ENCODE data around the gene SLC25A21. TPM values are rescaled to one million over a fixed set of nuclear protein-coding genes. Genes with fewer than 3 reads are reported as not detected.
"Not testable (repeated sequence)": the region's sequence is repeated elsewhere in the genome, so short reads cannot be mapped to it uniquely, and the experiment has no call there.

Gene SLC25A21
- polyA plus RNA-seq, 6 donors from 2014 or later: not detected

DNA sequence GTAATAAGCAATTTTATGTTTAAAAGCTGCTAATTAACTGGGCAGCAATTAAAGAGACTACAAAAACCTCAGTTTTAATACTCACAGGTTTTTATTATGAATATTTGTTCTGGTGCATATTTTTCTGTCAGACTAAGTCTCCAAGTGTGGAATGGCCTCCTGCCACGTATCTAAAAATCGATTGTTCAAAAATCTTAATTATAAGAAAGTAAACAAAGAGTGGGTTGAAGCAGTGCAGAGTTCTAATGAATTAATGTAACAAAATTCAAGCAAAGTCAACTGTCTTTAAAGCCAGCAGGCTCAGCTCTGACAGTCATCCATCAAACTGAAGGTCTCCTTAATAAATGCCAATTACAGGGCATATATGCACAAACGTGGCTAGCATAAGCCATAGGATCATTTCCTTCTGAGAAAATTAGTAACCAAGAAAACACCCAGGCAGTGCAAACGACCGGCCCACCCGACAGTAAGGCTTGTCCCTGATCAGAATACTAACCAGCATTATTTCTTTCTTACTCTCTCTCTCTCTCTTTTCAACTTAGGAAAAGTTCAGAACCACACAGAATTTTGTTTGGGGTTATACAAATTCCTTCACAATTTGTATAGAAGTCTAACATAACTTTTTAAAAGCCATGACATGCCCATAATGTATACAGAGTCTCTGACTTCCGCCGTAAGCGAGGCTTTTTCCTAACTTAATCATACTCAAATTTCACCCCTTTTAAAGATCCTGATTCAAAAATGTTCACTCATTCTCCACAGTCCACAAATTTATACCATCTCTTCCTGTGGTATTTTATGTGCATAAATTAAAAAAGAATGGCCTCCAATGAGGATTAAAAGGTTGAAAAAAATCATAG, 83.8 kb downstream of the SLC25A21 start:
- no peak overlapping the region for H3K27ac Mint-ChIP-seq
- peaks cover 0 to 5% (median 0%) of the 10 kb centered on the region in 7 donors for H3K9me3 Mint-ChIP-seq
- no peaks in the 10 kb centered on the region for H3K4me1 Mint-ChIP-seq
- no peak for ATAC-seq (ENCODE audit: low read depth in 2 of 2)
- no peak for DNase-seq
- H3K4me3 Mint-ChIP-seq: no peak overlapping the region
- H3K36me3 Mint-ChIP-seq: no peaks in the 10 kb centered on the region
- H3K27me3 Mint-ChIP-seq: no peaks in the 10 kb centered on the region

DNA sequence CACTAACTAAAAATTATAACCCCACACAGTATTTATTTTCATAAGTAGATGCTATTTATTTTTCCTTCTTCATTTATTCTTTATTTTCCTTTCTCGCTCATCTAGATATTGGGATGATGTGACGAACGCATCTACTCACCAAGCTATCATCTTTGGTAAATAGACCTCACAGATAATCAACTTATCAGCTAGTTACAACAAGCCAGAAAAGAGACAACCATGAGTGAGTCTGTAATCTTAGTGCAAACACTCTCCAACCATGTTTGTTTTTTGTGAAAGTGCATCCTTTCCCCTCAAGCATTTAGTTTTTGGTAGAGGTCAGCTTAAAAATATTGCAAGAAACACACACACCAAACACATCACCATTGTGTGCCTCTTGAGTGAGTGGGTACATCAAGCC, 84.9 kb downstream of the SLC25A21 start:
- DNase-seq (no peak), ATAC-seq (ENCODE audit: low read depth in 2 of 2) (no peak)
- H3K27ac Mint-ChIP-seq: no peak overlapping the region
- H3K36me3 Mint-ChIP-seq: no peaks in the 10 kb centered on the region
- no peak overlapping the region for H3K4me3 Mint-ChIP-seq
- H3K27me3 Mint-ChIP-seq: no peaks in the 10 kb centered on the region
- no peaks in the 10 kb centered on the region for H3K4me1 Mint-ChIP-seq
- H3K9me3 Mint-ChIP-seq: peaks cover 0 to 5% (median 0%) of the 10 kb centered on the region in 7 donors

DNA sequence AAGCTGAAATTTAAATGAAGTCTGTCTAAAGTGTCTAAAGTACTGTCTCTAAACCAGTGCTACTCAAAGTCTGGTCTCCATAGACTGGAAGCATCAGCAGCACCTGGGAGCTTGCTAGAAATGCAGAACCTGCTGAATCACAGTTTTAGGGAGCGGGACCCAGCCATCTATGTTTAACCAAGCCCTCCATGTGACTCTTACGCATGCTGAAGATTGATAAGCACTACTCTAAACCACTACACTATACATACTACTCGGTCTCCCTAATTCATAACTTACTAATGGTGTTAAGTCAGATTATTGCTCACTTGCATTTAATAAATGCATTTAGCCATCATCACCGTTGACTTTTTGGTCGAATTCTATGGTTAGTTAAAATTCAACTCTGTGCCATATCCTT, 88.8 kb downstream of the SLC25A21 start:
- no peak for ATAC-seq (ENCODE audit: low read depth in 2 of 2)
- Mint-ChIP-seq H3K9me3 (peaks cover 0 to 11% (median 0%) of the 10 kb centered on the region in 7 donors), H3K4me3 (no peak overlapping the region), H3K27me3 (no peaks in the 10 kb centered on the region), H3K27ac (no peak overlapping the region), H3K4me1 (no peaks in the 10 kb centered on the region), H3K36me3 (no peaks in the 10 kb centered on the region)
- DNase-seq: no peak

DNA sequence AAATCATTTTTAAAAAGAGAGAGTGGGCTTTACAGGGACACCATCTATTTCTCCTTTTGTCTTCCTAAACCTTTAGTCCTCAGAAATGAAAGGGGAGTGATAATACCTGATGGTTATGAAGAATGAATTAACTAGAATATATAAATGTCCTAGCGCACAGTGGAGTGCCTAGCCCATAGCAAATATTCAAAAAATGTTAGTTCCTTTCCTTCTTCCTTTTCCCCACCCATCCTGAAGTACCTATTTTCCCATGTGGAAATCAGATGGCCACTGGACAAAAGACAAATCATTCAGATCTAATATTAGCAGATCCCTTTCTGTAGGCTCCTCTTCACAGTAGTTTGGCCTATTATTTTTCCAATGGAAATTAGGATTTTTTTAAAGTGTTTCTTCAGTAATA, 90.0 kb downstream of the SLC25A21 start:
- Mint-ChIP-seq H3K27ac (no peak overlapping the region), H3K36me3 (no peaks in the 10 kb centered on the region), H3K4me1 (no peaks in the 10 kb centered on the region), H3K4me3 (no peak overlapping the region), H3K9me3 (peaks cover 0 to 11% (median 0%) of the 10 kb centered on the region in 7 donors), H3K27me3 (no peaks in the 10 kb centered on the region)
- DNase-seq (no peak), ATAC-seq (ENCODE audit: low read depth in 2 of 2) (no peak)

DNA sequence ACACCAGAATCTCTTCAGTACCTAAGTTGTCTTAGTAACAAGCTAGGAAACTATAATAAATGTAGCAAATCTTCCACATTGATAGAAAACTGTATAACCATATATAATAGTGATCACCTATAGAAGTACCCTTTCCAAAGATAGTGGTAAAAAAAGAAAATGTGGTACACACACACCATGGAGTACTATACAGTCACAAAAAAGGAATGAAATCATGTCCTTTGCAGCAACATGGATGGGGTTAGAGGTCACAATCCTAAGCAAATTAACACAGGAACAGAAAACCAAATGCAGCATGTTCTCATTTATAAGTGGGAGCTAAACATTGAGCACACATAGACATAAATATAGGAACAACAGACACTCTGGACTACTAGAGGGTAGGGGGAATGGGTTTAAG, 90.5 kb downstream of the SLC25A21 start:
- Mint-ChIP-seq H3K4me3 (no peak overlapping the region), H3K27ac (no peak overlapping the region), H3K27me3 (no peaks in the 10 kb centered on the region), H3K9me3 (peaks cover 0 to 11% (median 0%) of the 10 kb centered on the region in 7 donors), H3K36me3 (no peaks in the 10 kb centered on the region), H3K4me1 (no peaks in the 10 kb centered on the region)
- ATAC-seq (ENCODE audit: low read depth in 2 of 2) (no peak), DNase-seq (no peak)

DNA sequence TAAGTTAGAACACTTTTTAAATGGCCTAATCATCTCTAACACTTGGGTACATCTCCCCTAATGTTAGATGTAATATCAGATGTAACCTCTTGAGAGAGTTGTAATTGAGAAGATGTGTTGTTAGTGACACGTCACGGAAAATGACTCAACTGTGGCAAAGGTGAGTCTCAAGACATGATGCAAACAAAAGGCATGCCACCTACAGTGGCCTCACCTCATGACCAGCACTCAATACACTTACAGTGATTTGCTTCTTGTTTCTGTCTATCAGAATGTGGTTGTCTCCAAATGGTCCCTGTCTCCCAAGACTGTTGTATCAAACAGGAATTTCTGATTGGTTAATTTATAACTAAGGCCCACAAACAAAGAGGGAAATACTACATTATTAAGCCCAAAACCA, 91.2 kb downstream of the SLC25A21 start:
- H3K27ac Mint-ChIP-seq: no peak overlapping the region
- H3K4me3 Mint-ChIP-seq: no peak overlapping the region
- ATAC-seq (ENCODE audit: low read depth in 2 of 2) (no peak), DNase-seq (no peak)
- H3K27me3 Mint-ChIP-seq: no peaks in the 10 kb centered on the region
- no peaks in the 10 kb centered on the region for H3K4me1 Mint-ChIP-seq
- peaks cover 0 to 11% (median 2%) of the 10 kb centered on the region in 7 donors for H3K9me3 Mint-ChIP-seq
- H3K36me3 Mint-ChIP-seq: no peaks in the 10 kb centered on the region

DNA sequence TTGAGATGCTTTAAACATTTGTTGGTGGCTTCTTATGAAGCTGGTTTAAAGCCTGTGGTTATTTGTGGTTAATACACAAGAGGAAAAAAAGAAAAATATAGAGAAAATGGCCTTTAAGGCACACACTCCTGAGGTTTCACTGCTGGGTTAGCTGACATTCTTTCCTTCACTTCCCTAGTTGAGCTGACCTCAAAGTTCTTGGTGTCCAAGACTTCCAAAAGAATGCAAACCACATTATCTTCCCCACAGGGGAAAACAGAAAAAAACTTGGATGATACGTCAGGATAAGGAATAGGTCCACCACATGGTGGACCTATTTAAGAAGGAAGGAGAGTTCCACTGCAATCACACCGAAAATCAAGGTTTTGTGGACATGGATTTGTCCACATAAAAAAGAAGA, 94.3 kb downstream of the SLC25A21 start:
- no peak overlapping the region for H3K27ac Mint-ChIP-seq
- ATAC-seq (ENCODE audit: low read depth in 2 of 2) (no peak), DNase-seq (no peak)
- H3K9me3 Mint-ChIP-seq: peaks cover 0 to 6% (median 4%) of the 10 kb centered on the region in 7 donors
- no peaks in the 10 kb centered on the region for H3K4me1 Mint-ChIP-seq
- no peaks in the 10 kb centered on the region for H3K27me3 Mint-ChIP-seq
- no peak overlapping the region for H3K4me3 Mint-ChIP-seq
- no peaks in the 10 kb centered on the region for H3K36me3 Mint-ChIP-seq

DNA sequence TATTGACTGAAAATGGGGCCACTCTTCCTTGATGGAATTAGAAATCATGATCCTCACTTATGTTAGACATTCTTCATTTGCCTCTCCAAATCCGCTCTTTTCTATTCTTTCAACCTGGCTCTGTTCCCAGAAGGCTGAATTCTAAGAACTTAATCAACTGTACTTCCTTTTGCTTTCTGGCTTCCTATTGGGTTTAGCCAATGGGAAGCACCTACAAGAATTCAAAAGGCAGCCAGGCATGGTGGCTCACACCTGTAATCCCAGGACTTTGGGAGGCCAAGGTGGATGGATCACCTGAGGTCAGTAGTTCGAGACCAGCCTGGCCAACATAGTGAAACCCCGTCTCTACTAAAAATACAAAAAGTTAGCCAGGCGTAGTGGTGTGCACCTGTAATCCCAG, 98.1 kb downstream of the SLC25A21 start:
- H3K4me1 Mint-ChIP-seq, DNase-seq: not testable (repeated sequence)

DNA sequence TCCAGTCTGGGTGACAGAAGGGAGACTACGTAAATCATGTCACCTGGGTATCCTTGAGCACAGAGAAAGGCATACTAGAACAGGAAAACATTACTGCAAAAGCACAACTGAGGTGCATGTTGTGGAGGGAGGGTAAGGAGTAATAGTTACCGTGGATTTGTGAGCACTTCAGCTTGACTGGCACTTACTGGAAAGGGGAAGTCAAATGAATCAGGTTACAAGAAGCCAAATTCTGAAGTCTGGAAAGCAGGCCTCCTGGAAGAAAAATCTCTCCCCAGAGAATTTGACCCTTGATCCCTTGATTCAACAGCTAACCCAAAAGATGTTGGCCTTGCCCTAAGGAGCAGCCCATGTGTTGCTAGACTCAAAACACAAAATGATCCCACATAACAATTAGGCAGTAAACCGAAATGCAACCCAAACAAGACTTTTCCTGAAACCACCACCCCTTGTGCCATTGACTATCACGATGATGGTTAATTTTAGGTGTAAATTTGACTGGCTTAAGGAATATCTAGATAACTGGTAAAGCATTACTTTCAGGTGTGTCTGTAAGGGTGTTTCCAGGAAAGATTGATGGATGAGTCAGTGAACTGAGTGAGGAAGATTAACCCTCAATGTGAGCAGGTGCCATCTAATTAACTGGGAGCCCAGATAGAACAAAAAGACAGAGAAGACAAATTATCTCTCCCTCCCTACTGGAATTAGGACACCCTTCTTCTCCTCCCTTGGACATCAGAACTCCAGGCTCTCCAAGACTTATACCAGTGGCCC, 108.8 kb downstream of the SLC25A21 start:
- Mint-ChIP-seq H3K9me3 (peaks cover 0 to 10% (median 2%) of the 10 kb centered on the region in 7 donors), H3K4me3 (no peak overlapping the region), H3K27ac (no peak overlapping the region), H3K4me1 (no peaks in the 10 kb centered on the region), H3K36me3 (no peaks in the 10 kb centered on the region), H3K27me3 (peaks cover 0 to 3% (median 0%) of the 10 kb centered on the region in 3 donors)
- ATAC-seq (ENCODE audit: low read depth in 2 of 2) (no peak), DNase-seq (no peak)

More for the DNA sequence above, 98.1 kb downstream of the SLC25A21 start:
- not testable (repeated sequence) for ATAC-seq (ENCODE audit: low read depth in 2 of 2); H3K36me3 Mint-ChIP-seq; H3K4me3 Mint-ChIP-seq; H3K9me3 Mint-ChIP-seq; H3K27me3 Mint-ChIP-seq; H3K27ac Mint-ChIP-seq

DNA sequence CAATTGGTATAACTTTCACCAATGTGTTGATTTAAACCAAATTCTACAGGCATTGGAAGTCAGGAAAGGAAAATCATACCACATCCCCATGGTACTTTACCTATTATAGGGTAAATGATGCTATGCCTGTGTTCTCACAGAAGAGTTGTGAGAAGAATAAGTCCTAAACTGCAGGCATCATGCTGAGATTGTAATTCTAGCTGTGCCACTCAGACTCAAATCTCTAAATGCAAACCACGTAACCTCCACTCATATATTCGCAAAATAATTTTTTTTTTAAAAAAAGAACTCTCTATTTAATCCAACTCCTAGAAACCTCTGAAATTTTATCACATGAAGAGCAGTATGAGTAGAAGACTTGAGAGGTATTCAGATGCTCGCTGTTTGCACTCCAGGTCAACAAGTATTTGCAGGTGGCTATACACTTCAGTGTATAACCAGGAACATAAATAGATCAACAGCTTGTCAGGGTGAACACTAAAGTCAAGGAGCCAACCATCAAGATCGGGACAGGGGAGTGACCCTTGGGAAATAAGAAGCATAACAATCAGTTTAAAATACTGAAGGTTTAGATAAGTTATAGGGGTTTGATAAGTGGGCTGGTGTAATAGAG, 110.1 kb downstream of the SLC25A21 start:
- no peak overlapping the region for H3K4me3 Mint-ChIP-seq
- DNase-seq: no peak
- H3K27ac Mint-ChIP-seq: no peak overlapping the region
- no peaks in the 10 kb centered on the region for H3K4me1 Mint-ChIP-seq
- peaks cover 0 to 8% (median 0%) of the 10 kb centered on the region in 7 donors for H3K9me3 Mint-ChIP-seq
- H3K27me3 Mint-ChIP-seq: peaks cover 0 to 3% (median 0%) of the 10 kb centered on the region in 3 donors
- ATAC-seq (ENCODE audit: low read depth in 2 of 2): no peak
- no peaks in the 10 kb centered on the region for H3K36me3 Mint-ChIP-seq

DNA sequence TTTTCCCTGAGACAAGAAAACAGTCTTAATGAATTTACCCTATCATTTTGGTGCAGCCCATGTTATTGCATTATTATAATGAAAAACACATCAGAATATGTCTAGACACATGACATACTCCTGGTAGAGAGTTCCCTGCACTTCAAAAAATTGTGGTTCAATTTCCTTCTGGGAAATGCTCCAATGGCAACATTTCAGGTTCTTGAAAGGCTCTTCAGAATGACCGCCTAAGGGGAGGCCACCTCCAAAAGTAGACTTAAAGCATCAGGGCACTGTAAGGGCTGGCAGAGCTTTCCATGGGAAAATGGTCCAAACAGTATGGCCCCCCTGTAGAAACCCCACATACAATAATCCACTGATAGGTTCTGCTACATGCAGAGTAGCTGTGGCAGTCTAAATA, 110.7 kb downstream of the SLC25A21 start:
- no peak overlapping the region for H3K27ac Mint-ChIP-seq
- H3K4me3 Mint-ChIP-seq: no peak overlapping the region

DNA sequence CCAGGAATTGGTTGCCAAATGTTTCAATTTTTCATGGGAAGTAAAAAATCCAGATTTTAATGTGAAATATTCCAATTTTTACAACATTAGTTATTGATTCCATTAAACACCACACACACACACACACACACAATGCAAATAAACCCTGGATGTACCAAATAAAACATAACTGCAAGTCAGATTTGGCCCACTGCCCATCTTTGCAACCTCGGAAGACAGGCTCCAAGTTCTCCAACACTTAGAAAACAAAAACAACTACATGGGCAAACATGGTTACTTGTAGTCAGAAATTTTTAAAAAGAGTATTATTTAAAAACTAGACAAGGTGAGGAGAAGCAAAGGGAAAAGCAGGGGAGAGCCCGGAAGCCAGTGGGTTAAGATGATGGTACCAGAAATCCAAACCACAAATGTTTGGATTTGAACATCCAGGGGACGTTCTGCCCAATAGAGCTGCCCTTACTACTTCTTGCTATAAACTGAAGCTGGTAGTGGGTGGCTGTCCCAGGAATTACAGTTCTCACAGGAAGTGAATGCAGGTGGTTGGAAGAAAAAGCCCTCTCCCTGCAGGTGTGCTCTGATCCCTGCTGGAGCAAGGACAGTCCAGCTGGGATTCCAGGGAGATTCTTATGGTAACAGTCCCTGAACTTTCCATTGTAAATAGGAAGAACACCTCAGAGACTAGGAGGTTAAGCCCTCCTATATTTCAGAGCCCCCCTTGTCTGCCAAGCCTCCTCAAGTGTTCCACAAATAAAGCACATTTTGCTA, 111.7 kb downstream of the SLC25A21 start:
- Mint-ChIP-seq H3K27ac (no peak overlapping the region), H3K4me3 (no peak overlapping the region), H3K9me3 (peaks cover 0 to 5% (median 3%) of the 10 kb centered on the region in 7 donors), H3K36me3 (no peaks in the 10 kb centered on the region), H3K4me1 (no peaks in the 10 kb centered on the region), H3K27me3 (peaks cover 0 to 3% (median 0%) of the 10 kb centered on the region in 3 donors)
- DNase-seq (no peak), ATAC-seq (ENCODE audit: low read depth in 2 of 2) (no peak)

More for the DNA sequence above, 110.7 kb downstream of the SLC25A21 start:
- H3K4me1 Mint-ChIP-seq: no peaks in the 10 kb centered on the region
- H3K9me3 Mint-ChIP-seq: peaks cover 0 to 2% (median under 1%) of the 10 kb centered on the region in 7 donors
- H3K27me3 Mint-ChIP-seq: peaks cover 0 to 3% (median 0%) of the 10 kb centered on the region in 3 donors
- no peaks in the 10 kb centered on the region for H3K36me3 Mint-ChIP-seq
- ATAC-seq (ENCODE audit: low read depth in 2 of 2): no peak
- no peak for DNase-seq

DNA sequence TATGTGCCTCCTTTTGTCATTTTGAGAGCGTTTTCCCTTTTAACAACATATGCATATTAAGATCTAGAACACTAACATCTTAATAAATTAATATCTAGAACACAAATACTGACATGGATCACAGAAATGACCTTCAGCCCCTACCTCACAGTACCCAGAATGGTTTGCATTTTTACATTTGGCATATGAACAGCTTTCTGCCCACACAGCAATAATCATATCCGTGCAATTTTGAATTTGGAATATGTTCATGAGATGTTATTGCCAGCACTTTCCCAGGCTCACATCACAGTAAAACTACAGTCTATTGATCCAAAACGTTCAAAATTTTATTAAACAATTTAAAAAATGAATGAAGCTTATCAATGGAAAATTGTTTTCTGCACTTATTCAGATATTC, 114.6 kb downstream of the SLC25A21 start:
- Mint-ChIP-seq H3K4me3 (no peak overlapping the region), H3K27me3 (peaks cover 0 to 3% (median 0%) of the 10 kb centered on the region in 3 donors), H3K9me3 (peaks cover 1 to 7% (median 5%) of the 10 kb centered on the region in 7 donors), H3K36me3 (no peaks in the 10 kb centered on the region), H3K4me1 (no peaks in the 10 kb centered on the region), H3K27ac (no peak overlapping the region)
- no peak for ATAC-seq (ENCODE audit: low read depth in 2 of 2)
- DNase-seq: no peak

Measured in naive B cell (primary cell).